ENCODE data around the gene SLC25A21.
"Not testable (repeated sequence)": the region's sequence is repeated elsewhere in the genome, so short reads cannot be mapped to it uniquely, and the experiment has no call there.

The SLC25A21 gene

GRCh38 chr14:36701132-36701531 is 471.3 kb downstream of the SLC25A21 start:
- DNase-seq, result no peak

GRCh38 chr14:36700651-36701050 is 471.8 kb downstream of the SLC25A21 start:
- DNase-seq, result no peak

GRCh38 chr14:36699420-36699819 is 473.0 kb downstream of the SLC25A21 start:
- DNase-seq, result not testable (repeated sequence)

GRCh38 chr14:36690311-36691040 is 481.9 kb downstream of the SLC25A21 start:
- no peak for DNase-seq

GRCh38 chr14:36684946-36685345 is 487.5 kb downstream of the SLC25A21 start:
- no peak for DNase-seq

- DNase-seq, result no peak
Observed at GRCh38 chr14:36683083-36683724, 489.2 kb downstream of the SLC25A21 start.

- DNase-seq, result no peak
Observed at GRCh38 chr14:36682338-36682737, 490.1 kb downstream of the SLC25A21 start.

- DNase-seq, result no peak
Observed at GRCh38 chr14:36676236-36676635, 496.2 kb downstream of the SLC25A21 start.

- no peak for DNase-seq
Observed at GRCh38 chr14:36675581-36675980, 496.8 kb downstream of the SLC25A21 start.

- DNase-seq, result no peak
Observed at GRCh38 chr14:36674659-36675058, 497.7 kb downstream of the SLC25A21 start.

GRCh38 chr14:36672095-36672494 is 500.3 kb downstream of the SLC25A21 start:
- DNase-seq, result no peak

GRCh38 chr14:36671149-36671548 is 501.3 kb downstream of the SLC25A21 start:
- no peak for DNase-seq

- no peak for DNase-seq
Observed at GRCh38 chr14:36667679-36668078, 504.7 kb downstream of the SLC25A21 start.

- DNase-seq, result no peak
Observed at GRCh38 chr14:36666416-36667206, 505.8 kb downstream of the SLC25A21 start.

- DNase-seq, result no peak
Observed at GRCh38 chr14:36665887-36666415, 506.5 kb downstream of the SLC25A21 start.

- no peak for DNase-seq
Observed at GRCh38 chr14:36664322-36665193, 507.8 kb downstream of the SLC25A21 start.

GRCh38 chr14:36663404-36664321 is 508.7 kb downstream of the SLC25A21 start:
- DNase-seq, result peak; percentile 30

- DNase-seq, result no peak
Observed at GRCh38 chr14:36662543-36663403, 509.6 kb downstream of the SLC25A21 start.

- DNase-seq, result no peak
Observed at GRCh38 chr14:36662258-36662542, 510.2 kb downstream of the SLC25A21 start.
